NCI-H2081 (cell line): ENCODE results near the gene GPBAR1.

ENCODE experiments used
- DNase-seq, 2 experiments: peaks; one replicate each; lab custom pipeline; 2025; lab: John Stamatoyannopoulos, UW

GPBAR1 gene

DNA sequence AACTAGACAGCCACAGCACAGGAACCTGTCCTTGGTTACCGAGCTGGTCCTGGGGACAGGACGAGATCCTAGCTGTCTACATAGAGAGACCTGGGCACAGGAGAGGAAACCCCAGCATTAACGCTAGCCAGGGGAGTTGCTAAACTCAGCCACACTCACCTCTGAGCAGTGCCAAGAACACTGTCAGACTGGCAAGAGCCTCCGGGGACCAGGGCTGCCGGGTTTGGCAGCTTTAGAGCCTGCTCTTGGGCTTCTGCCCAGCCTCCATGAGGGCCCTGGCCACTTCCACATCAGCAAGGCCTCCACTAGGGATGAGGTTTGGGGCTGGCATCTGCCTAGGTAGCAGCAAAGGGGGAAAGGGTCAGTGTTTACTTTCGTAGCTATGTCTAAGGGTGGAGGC lies 24.8 kb downstream of the GPBAR1 start:
- DNase-seq: no peak

DNA sequence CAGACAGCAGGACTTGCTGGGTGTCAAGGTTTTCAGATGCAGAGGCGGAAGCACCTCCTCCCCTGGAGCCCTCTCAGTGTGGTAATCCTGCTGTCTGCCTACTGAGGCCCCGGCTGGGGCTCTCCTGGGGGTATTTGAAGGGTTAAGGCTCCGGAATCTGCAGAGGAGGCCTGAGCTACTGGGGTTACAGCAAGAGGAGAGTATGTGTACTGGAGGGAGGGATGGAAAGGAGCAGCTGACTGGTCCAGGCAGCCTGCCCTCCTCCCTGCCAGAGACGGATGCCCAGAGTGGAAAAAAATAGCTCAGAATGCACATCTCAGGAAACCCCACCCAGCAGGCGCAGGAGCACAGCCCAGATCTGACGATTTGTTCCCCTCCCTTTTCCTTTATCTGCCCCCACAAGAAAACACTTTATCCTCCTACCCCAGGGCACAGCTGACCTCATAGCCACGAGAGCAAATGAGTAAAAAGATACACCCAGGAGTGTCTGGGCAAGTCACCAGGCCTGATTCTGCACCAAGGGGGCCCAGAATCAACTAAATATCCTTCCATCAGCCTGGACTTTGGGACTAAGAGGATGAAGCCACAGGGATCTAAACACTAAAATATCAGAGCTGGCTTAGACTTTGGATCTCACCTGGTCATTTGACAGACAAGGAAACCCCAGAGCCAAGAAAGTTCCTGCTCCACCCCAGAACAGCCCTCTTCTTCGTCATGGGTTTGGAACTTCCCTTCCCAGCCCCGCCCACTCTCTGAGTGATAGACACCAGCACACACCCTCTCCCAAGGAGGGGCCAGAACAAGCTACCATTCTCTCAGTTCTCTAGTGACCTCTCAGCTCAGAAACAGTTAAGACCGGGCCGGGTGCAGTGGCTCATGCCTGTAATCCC lies 26.0 kb downstream of the GPBAR1 start:
- DNase-seq: no peak

- DNase-seq: no peak
These were observed 29.0 kb downstream of the GPBAR1 start for GRCh38 chr2:218289639-218290315.

GRCh38 chr2:218290316-218291261 lies 29.8 kb downstream of the GPBAR1 start:
- no peak for DNase-seq

DNA sequence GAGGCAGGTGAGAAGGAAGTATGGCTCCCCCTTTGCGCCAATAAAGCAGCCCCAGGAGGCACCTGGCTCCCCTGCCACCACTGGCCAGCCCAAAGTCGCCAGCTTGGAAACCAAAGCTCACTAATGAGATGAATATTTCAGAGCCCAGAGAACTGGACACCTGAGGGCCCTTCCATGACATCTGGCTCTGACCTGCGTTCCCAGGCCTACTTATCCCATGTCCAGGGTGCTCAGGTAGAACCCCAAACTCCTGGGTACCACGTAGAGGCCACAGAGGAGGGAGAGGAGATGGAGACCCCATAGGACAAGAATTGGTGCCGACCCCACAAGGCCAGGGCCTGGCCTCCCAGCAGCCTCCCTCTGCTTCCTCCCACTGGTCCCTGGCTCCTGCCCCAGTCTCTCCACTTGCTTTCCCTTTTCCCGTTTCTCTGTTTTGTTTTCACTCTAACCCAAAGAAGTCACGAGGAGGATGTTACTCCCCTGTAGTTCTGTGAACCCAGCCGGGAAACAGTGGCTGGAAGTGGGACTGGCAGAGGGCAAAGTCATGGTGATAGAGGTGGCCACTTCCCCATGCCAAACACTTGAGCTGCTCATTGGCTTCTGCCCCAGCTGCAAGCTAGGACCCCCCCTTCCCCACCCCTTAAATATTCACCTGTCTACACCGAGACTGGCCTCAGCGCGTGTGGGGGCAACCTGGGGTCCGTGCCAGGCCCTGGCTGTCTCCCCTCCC lies 30.7 kb downstream of the GPBAR1 start:
- DNase-seq: no peak

- DNase-seq: no peak
These were observed 31.5 kb downstream of the GPBAR1 start, which contains the start of gene TMBIM1 for GRCh38 chr2:218292048-218293014. Gene TMBIM1 (minus strand): TSS chr2:218292503. CDS start chr2:218282141, 10,362 bp downstream.

- DNase-seq: no peak
These were observed 33.1 kb downstream of the GPBAR1 start for GRCh38 chr2:218293715-218294429.

DNA sequence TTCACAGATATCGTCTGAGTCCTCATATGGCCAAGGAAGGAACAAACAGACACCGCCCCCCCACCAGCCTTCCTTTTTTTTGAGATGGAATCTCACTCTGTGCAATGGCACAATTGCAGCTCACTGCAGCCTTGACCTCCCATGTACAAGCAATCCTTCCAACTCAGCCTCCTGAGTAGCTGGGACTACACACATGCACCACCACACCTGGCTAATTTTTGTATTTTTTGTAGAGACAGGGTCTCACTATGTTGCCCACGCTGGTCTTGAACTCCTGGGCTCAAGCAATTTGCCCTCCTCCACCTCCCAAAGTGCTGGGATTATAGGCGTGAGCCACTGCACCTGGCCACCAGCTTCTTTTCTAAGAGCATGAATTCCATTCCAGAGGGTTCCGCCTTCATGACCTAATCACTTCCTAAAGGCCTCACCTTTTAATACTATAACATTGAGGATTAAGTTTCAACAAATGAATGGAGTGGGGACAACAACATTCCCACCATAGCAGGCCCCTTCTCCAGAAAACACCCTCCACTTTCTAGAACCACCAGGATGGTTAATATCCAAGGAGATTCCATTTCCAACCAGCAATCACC lies 33.7 kb downstream of the GPBAR1 start:
- no peak for DNase-seq

- DNase-seq: no peak
These were observed 34.2 kb downstream of the GPBAR1 start for GRCh38 chr2:218295029-218295428.

- no peak for DNase-seq
These were observed 35.4 kb downstream of the GPBAR1 start for GRCh38 chr2:218296200-218296599.

- no peak for DNase-seq
These were observed 36.0 kb downstream of the GPBAR1 start for GRCh38 chr2:218296847-218297246.

DNA sequence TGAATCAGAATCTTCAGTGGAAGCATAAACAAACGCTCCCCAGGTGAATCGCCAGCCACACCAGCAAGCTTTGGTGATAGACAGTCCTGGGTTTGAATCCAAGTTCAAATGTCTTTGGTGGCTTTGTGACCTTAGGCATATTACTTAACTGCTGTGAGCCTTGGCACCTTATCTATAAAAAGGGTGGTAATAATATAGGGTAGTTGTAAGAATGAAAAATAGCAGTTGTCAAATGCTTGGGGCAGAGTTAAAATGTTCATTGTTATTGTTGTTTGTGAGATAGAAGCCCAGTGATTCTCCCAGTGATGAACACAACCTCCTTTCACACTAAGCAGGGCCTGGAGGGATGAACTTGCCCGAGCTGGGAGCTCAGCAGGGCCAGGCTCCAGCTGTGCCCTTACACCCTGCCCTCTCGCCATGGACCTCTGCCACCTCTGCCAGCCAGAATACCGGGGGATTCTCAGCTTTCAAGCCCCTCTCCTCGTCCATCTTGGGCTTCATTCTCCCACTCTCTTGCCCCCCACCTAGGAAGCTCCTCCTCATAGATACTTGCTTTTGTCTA lies 37.6 kb downstream of the GPBAR1 start:
- DNase-seq: no peak

DNA sequence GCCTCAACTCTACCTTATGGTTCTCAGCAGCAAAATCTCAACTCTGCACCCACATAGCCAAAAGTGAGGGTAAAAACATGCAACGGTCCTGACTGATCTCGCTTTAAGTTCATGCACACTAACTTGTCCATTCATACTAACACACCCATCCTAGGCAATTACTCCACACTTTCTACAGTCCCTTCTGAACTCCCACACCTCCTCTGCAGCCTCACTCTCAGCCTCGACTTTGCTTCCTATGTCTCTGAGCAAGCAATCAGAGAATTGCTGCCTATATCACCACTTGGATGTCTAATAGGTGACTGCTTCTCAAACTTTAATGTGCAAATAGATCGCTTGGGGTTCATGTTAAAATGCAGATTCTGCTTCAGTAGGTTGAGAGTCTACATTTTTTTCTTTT lies 39.3 kb downstream of the GPBAR1 start:
- DNase-seq: no peak

DNA sequence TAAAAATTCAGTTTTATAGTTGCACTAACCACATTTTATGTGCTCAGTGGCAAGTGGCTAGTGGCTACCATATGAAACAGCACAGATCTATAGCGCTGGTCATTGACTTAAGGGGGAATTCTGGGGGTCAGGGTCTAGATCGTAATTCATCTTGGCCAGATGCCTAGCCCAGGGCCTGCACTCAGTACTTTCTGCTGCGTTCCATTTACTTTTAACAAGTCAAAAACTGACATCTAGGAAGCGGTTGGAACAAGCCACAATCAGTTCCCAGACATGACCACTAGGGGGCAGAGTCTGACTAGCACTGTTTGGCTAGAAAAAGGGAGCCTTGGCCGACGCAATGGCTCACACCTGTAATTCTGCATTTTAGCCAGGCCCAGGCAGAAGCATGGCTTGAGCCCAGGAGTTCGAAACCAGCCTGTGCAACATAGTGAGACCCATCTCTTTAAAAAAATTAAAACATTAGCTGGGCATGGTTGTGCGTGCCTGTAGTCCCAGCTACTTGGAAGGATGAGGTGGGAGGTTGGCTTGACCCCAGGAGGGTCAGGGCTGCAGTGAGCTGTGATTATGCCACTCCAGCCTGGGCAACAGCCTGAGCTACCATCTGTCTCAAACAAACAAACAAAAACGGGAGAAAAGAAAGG lies 40.5 kb downstream of the GPBAR1 start:
- DNase-seq: peak; percentile 84 to 89

GRCh38 chr2:218305383-218305782 lies 44.6 kb downstream of the GPBAR1 start:
- DNase-seq: no peak

GRCh38 chr2:218306184-218306920 lies 45.5 kb downstream of the GPBAR1 start:
- no peak for DNase-seq

DNA sequence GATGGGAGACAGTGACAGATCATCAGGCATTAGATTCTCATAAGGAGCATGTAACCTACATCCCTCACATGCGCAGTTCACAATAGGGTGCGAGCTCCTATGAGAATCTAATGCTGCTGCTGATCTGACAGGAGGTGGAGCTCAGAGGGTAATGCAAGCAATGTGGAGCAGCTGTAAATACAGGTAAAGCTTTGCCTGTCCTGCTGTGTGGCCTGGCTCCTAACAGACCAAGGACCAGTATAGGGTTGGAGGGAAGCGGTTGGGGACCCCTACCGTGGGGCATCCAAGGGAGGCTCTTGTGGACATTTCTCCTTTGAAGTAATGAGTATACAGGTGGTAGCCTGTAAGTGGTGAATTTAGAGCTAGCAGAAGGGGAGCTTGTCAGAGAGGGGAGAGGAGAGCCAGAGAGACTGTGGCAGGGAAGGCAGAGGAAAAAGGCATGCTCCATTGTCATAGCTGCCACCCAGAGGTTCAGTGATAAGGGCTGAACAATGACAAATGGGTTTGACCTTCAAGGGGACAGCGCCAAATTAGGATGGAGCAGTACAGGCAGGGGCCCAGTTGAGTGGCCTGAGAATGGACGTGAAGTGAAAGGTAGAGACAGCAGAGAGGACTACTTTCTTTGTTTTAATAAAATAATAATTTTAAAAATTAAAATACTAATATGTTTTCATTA lies 46.7 kb downstream of the GPBAR1 start:
- no peak for DNase-seq
